ENCODE measurements around the gene ASTN2. TPM values are rescaled to one million over a fixed set of nuclear protein-coding genes. Genes with fewer than 3 reads are reported as not detected.

Gene ASTN2
- polyA plus RNA-seq, 4 donors: 3.0 to 15.2 (median 3.7) TPM

DNA sequence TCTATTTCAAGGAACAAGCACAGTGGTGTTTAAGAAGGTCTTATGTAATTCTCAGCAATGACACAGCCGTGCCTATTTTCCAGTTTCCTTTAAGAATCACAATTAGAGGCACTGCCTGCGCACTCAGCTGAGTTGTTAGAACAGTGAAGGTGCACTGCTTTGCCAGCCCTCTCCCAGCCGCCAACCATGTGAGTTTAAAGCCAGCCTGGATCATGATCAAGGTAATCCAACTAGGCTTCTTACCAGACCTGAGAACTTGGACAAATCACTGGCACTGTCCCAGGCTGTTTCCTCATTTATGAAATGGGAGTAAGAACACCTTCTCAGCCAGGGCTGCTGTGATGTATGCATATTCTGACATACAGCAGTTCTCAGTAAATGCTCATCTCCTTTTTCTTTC lies 99.6 kb downstream of the ASTN2 start:
- Histone ChIP-seq H3K4me3 (ENCODE audit: low read depth in 1 of 3, low read length in 3 of 3) (no peak overlapping the region), H3K27ac (ENCODE audit: low read depth in 1 of 3, low read length in 2 of 3) (no peak overlapping the region), H3K9me3 (ENCODE audit: control insufficient read depth in 2 of 2, insufficient read depth in 1 of 2, low read depth in 1 of 2, low read length in 1 of 2) (no peaks in the 10 kb centered on the region), H3K27me3 (ENCODE audit: control insufficient read depth in 3 of 3, insufficient read depth in 3 of 3, low read length in 3 of 3) (no peaks in the 10 kb centered on the region), H3K4me1 (ENCODE audit: control insufficient read depth in 3 of 3, insufficient read depth in 2 of 3, low read depth in 1 of 3, low read length in 2 of 3) (no peaks in the 10 kb centered on the region), H3K36me3 (ENCODE audit: control insufficient read depth in 3 of 3, insufficient read depth in 2 of 3, low read depth in 1 of 3, low read length in 3 of 3) (no peaks in the 10 kb centered on the region)
- FAIRE-seq: no peak
- no peak for DNase-seq
- 55 to 79% (median 78%) methylated on average over 3 of the region's 3 CpGs for WGBS, 3 donors

DNA sequence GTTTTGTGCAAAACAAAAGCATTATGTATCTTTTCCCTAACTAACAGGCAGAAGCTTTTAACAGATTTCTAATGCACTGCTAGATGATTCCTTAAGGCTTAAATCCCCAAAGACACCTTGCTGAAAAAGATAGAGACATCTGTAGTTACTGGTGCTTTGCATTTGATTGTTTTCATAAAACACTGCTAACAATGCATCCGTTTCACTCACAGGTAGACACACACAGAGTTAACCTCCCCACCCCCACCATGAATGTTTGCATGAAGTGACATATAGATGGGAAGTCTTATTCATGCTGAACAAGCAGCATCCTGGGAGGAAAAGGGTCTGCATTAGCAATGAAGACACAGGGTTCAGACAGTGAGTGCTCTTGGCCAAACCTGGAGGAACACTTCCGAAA lies 100.9 kb downstream of the ASTN2 start:
- Histone ChIP-seq H3K27me3 (ENCODE audit: control insufficient read depth in 3 of 3, insufficient read depth in 3 of 3, low read length in 3 of 3) (no peaks in the 10 kb centered on the region), H3K9me3 (ENCODE audit: control insufficient read depth in 2 of 2, insufficient read depth in 1 of 2, low read depth in 1 of 2, low read length in 1 of 2) (no peaks in the 10 kb centered on the region), H3K4me3 (ENCODE audit: low read depth in 1 of 3, low read length in 3 of 3) (no peak overlapping the region), H3K27ac (ENCODE audit: low read depth in 1 of 3, low read length in 2 of 3) (no peak overlapping the region), H3K36me3 (ENCODE audit: control insufficient read depth in 3 of 3, insufficient read depth in 2 of 3, low read depth in 1 of 3, low read length in 3 of 3) (no peaks in the 10 kb centered on the region), H3K4me1 (ENCODE audit: control insufficient read depth in 3 of 3, insufficient read depth in 2 of 3, low read depth in 1 of 3, low read length in 2 of 3) (no peaks in the 10 kb centered on the region)
- FAIRE-seq (no peak), DNase-seq (no peak)
- 58 to 66% (median 65%) methylated on average over 2 of the region's 2 CpGs for WGBS, 3 donors

DNA sequence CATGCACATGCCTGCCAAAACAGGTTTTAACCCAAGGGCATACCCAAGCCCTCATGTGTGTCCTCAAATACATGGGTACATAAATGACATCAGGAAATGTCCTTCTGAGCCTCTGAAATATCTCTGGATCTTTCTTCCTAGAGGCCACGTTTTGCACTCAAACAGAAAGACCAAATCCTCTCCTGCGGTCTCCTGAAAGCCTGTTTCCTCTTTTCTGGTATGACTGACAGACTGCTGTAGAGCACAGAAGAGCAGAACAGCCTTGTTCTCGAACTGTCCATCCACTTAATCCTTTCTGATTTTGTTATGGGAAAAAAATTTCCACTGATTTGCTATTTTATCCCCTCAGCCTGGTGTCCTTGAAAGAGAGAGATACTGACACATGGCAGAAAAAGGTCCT lies 107.2 kb downstream of the ASTN2 start:
- H3K27me3 ChIP-seq (ENCODE audit: control insufficient read depth in 3 of 3, insufficient read depth in 3 of 3, low read length in 3 of 3): no peaks in the 10 kb centered on the region
- WGBS, 3 donors: 34 to 45% (median 44%) methylated on average over 3 of the region's 3 CpGs
- no peaks in the 10 kb centered on the region for H3K4me1 ChIP-seq (ENCODE audit: control insufficient read depth in 3 of 3, insufficient read depth in 2 of 3, low read depth in 1 of 3, low read length in 2 of 3)
- DNase-seq (no peak), FAIRE-seq (no peak)
- H3K9me3 ChIP-seq (ENCODE audit: control insufficient read depth in 2 of 2, insufficient read depth in 1 of 2, low read depth in 1 of 2, low read length in 1 of 2): no peaks in the 10 kb centered on the region
- no peak overlapping the region for H3K27ac ChIP-seq (ENCODE audit: low read depth in 1 of 3, low read length in 2 of 3)
- H3K4me3 ChIP-seq (ENCODE audit: low read depth in 1 of 3, low read length in 3 of 3): no peak overlapping the region
- no peaks in the 10 kb centered on the region for H3K36me3 ChIP-seq (ENCODE audit: control insufficient read depth in 3 of 3, insufficient read depth in 2 of 3, low read depth in 1 of 3, low read length in 3 of 3)

DNA sequence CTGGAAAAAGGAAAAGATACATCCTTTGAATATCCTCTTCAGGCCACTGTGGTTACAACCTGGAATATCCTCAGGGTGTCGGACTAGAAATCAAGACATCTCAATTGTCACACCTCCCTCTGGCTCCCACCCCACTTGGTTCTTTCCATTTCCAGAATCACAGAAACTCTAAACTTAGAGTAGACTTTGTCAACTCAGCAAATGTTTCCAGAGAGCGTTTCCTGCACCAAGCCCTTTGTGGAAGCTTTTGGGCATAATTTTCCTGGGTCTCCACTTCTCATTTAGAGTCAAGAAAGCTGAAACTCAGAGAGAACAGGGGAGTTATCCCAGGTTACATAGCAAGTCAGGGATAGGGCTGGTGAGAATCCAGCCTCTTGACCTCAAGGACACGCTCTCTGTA lies 108.8 kb downstream of the ASTN2 start:
- no peak for DNase-seq
- no peak overlapping the region for H3K4me3 ChIP-seq (ENCODE audit: low read depth in 1 of 3, low read length in 3 of 3)
- H3K27ac ChIP-seq (ENCODE audit: low read depth in 1 of 3, low read length in 2 of 3): no peak overlapping the region
- no peaks in the 10 kb centered on the region for H3K36me3 ChIP-seq (ENCODE audit: control insufficient read depth in 3 of 3, insufficient read depth in 2 of 3, low read depth in 1 of 3, low read length in 3 of 3)
- H3K9me3 ChIP-seq (ENCODE audit: control insufficient read depth in 2 of 2, insufficient read depth in 1 of 2, low read depth in 1 of 2, low read length in 1 of 2): no peaks in the 10 kb centered on the region
- 75 to 84% (median 81%) methylated on average over 3 of the region's 3 CpGs for WGBS, 3 donors
- H3K27me3 ChIP-seq (ENCODE audit: control insufficient read depth in 3 of 3, insufficient read depth in 3 of 3, low read length in 3 of 3): no peaks in the 10 kb centered on the region
- FAIRE-seq: no peak
- H3K4me1 ChIP-seq (ENCODE audit: control insufficient read depth in 3 of 3, insufficient read depth in 2 of 3, low read depth in 1 of 3, low read length in 2 of 3): no peaks in the 10 kb centered on the region

DNA sequence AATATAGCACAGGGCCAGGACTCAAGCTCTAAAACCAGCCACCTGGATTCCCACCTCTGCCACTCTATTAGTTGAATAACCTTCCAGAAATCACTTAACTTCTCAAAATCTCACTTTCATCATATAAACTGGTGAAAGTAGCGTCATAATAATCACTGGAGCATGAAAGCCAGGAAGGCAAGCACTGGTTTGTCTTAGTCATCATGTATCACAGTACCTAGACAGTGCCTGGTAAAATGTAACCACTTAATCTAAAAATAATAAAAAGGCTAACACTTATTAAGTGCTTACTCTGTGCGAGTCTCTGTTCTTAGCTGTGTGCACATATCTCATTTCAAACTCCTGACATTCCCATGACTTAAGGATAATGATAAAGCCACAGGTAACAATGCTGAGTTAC lies 109.4 kb downstream of the ASTN2 start:
- FAIRE-seq: no peak
- no peaks in the 10 kb centered on the region for H3K9me3 ChIP-seq (ENCODE audit: control insufficient read depth in 2 of 2, insufficient read depth in 1 of 2, low read depth in 1 of 2, low read length in 1 of 2)
- 65 to 85% (median 71%) methylated on average over 2 of the region's 2 CpGs for WGBS, 3 donors

DNA sequence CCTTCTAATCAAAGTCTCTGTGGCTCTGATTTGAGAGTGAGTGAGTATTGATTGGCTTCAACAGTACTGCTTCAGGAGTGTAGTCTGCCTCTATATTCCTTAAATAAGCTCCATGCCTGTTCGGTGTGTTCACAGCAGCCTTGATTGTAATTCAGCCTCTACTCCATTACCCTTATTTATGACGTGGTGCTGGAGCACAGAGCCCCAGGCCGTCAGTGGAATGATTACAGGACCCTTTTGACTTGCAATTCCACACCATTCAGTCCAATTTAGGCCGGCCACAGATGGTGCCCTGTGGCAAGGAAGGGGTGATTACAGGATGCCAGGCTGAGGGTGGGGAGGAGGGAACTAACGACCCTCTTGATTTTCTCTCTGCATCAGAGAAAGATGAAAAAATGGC lies 110.3 kb downstream of the ASTN2 start:
- H3K27me3 ChIP-seq (ENCODE audit: control insufficient read depth in 3 of 3, insufficient read depth in 3 of 3, low read length in 3 of 3): no peaks in the 10 kb centered on the region
- DNase-seq (no peak), FAIRE-seq (no peak)
- H3K4me3 ChIP-seq (ENCODE audit: low read depth in 1 of 3, low read length in 3 of 3): no peak overlapping the region
- H3K9me3 ChIP-seq (ENCODE audit: control insufficient read depth in 2 of 2, insufficient read depth in 1 of 2, low read depth in 1 of 2, low read length in 1 of 2): no peaks in the 10 kb centered on the region
- no peak overlapping the region for H3K27ac ChIP-seq (ENCODE audit: low read depth in 1 of 3, low read length in 2 of 3)
- no peaks in the 10 kb centered on the region for H3K36me3 ChIP-seq (ENCODE audit: control insufficient read depth in 3 of 3, insufficient read depth in 2 of 3, low read depth in 1 of 3, low read length in 3 of 3)
- WGBS, 3 donors: 45 to 58% (median 56%) methylated on average over 5 of the region's 5 CpGs
- H3K4me1 ChIP-seq (ENCODE audit: control insufficient read depth in 3 of 3, insufficient read depth in 2 of 3, low read depth in 1 of 3, low read length in 2 of 3): no peaks in the 10 kb centered on the region

More for the DNA sequence above, 109.4 kb downstream of the ASTN2 start:
- DNase-seq: no peak
- Histone ChIP-seq H3K27ac (ENCODE audit: low read depth in 1 of 3, low read length in 2 of 3) (no peak overlapping the region), H3K27me3 (ENCODE audit: control insufficient read depth in 3 of 3, insufficient read depth in 3 of 3, low read length in 3 of 3) (no peaks in the 10 kb centered on the region), H3K4me1 (ENCODE audit: control insufficient read depth in 3 of 3, insufficient read depth in 2 of 3, low read depth in 1 of 3, low read length in 2 of 3) (no peaks in the 10 kb centered on the region), H3K4me3 (ENCODE audit: low read depth in 1 of 3, low read length in 3 of 3) (no peak overlapping the region), H3K36me3 (ENCODE audit: control insufficient read depth in 3 of 3, insufficient read depth in 2 of 3, low read depth in 1 of 3, low read length in 3 of 3) (no peaks in the 10 kb centered on the region)

DNA sequence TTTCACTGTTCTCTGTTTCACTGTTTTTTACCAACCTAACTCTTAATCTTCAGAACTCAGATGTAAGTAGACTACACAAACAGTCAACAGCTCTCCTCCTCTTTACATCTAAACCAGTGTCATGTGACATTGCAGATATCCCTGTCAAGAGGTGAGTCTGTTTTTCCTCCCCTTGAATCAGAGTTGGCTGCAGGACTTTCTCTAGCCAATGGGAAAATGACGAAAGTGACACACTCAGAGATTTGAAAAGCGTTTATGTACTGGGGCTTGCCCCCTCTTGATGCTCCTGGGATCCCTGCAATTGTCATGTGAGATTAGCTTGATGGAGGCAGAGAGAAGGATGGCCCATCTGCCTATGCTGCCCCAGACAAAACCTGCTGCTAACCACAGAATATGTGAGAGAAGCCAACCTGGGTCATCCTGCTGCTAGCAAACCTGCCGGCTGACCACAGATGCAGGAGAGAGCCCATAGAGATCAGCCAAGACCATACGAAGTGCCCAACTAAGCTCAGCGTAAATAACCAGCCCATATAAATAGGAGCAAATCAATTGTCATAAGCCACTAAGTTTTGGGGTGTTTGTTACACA lies 111.1 kb downstream of the ASTN2 start:
- H3K27me3 ChIP-seq (ENCODE audit: control insufficient read depth in 3 of 3, insufficient read depth in 3 of 3, low read length in 3 of 3): no peaks in the 10 kb centered on the region
- H3K4me1 ChIP-seq (ENCODE audit: control insufficient read depth in 3 of 3, insufficient read depth in 2 of 3, low read depth in 1 of 3, low read length in 2 of 3): no peaks in the 10 kb centered on the region
- no peaks in the 10 kb centered on the region for H3K9me3 ChIP-seq (ENCODE audit: control insufficient read depth in 2 of 2, insufficient read depth in 1 of 2, low read depth in 1 of 2, low read length in 1 of 2)
- no peak overlapping the region for H3K27ac ChIP-seq (ENCODE audit: low read depth in 1 of 3, low read length in 2 of 3)
- WGBS, 3 donors: 71 to 79% (median 72%) methylated on average over 5 of the region's 5 CpGs
- H3K4me3 ChIP-seq (ENCODE audit: low read depth in 1 of 3, low read length in 3 of 3): no peak overlapping the region
- no peaks in the 10 kb centered on the region for H3K36me3 ChIP-seq (ENCODE audit: control insufficient read depth in 3 of 3, insufficient read depth in 2 of 3, low read depth in 1 of 3, low read length in 3 of 3)
- no peak for DNase-seq
- no peak for FAIRE-seq

DNA sequence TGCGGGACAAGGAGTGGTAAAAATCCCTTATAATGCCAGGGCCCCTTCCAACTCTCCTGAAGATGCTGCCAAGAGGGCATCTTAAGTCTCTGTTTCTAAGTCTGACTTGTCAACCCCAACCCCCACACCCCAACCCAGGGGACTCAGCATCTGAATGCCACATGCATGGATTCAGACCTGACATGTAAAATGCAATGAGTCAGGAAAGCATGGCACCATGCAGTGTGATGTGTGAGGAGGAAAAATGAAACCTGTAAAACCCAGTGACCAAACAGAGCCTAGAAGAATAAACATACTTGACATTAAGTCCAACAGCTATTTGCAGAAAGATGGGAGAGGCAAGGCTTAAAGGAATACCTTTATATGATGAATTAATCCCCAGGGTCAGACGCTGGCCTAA lies 112.4 kb downstream of the ASTN2 start:
- no peaks in the 10 kb centered on the region for H3K27me3 ChIP-seq (ENCODE audit: control insufficient read depth in 3 of 3, insufficient read depth in 3 of 3, low read length in 3 of 3)
- no peak overlapping the region for H3K4me3 ChIP-seq (ENCODE audit: low read depth in 1 of 3, low read length in 3 of 3)
- FAIRE-seq (no peak), DNase-seq (no peak)
- H3K36me3 ChIP-seq (ENCODE audit: control insufficient read depth in 3 of 3, insufficient read depth in 2 of 3, low read depth in 1 of 3, low read length in 3 of 3): no peaks in the 10 kb centered on the region
- no peak overlapping the region for H3K27ac ChIP-seq (ENCODE audit: low read depth in 1 of 3, low read length in 2 of 3)
- no peaks in the 10 kb centered on the region for H3K4me1 ChIP-seq (ENCODE audit: control insufficient read depth in 3 of 3, insufficient read depth in 2 of 3, low read depth in 1 of 3, low read length in 2 of 3)
- no peaks in the 10 kb centered on the region for H3K9me3 ChIP-seq (ENCODE audit: control insufficient read depth in 2 of 2, insufficient read depth in 1 of 2, low read depth in 1 of 2, low read length in 1 of 2)
- 62 to 80% (median 78%) methylated on average over 2 of the region's 2 CpGs for WGBS, 3 donors

DNA sequence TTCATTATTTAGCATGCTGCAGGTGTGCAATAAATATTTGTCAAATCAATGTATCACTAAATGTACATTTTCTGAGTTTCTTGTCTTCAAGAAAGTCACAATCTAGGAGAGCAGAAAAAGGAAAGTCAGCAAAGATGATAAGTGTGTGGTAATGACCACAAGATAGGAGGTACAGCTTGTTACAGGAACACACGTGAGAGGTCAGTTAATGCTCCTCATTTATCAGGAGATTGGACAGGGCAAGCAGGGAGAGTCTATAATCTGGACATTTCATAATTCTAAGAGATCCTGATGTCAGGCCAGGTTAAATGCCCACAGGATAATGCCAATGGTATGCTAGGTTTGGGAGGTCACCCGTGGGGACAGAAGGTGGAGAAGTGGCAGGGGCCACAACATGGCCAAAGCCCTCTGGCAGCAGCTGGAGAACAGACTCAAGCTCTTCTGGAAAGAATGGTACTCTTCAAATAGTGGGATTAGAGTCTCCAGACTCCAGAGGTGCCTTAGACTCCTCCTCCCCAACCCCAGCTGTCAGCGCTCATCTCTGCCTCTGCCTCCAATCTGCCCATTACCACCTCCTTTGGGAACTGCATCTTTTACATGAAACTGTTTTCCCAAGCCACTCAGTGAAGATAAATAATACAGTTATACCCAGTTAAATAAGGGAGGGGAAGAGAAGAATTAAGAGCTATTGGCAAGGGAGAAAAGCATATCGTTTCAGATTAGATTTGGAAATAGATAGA lies 114.3 kb downstream of the ASTN2 start:
- Histone ChIP-seq H3K4me3 (ENCODE audit: low read depth in 1 of 3, low read length in 3 of 3) (no peak overlapping the region), H3K36me3 (ENCODE audit: control insufficient read depth in 3 of 3, insufficient read depth in 2 of 3, low read depth in 1 of 3, low read length in 3 of 3) (no peaks in the 10 kb centered on the region), H3K4me1 (ENCODE audit: control insufficient read depth in 3 of 3, insufficient read depth in 2 of 3, low read depth in 1 of 3, low read length in 2 of 3) (no peaks in the 10 kb centered on the region), H3K27me3 (ENCODE audit: control insufficient read depth in 3 of 3, insufficient read depth in 3 of 3, low read length in 3 of 3) (no peaks in the 10 kb centered on the region), H3K9me3 (ENCODE audit: control insufficient read depth in 2 of 2, insufficient read depth in 1 of 2, low read depth in 1 of 2, low read length in 1 of 2) (no peaks in the 10 kb centered on the region), H3K27ac (ENCODE audit: low read depth in 1 of 3, low read length in 2 of 3) (no peak overlapping the region)
- DNase-seq: no peak
- no peak for FAIRE-seq
- WGBS, 3 donors: 56 to 65% (median 59%) methylated on average over 4 of the region's 4 CpGs
